Non-pigmented ciliary epithelial cell (primary cell): Measurements from ENCODE around the gene EPS8L3.
A peak's percentile ranks its signal among the peaks of the same experiment; 100 is the strongest.
"Not testable (repeated sequence)": the region's sequence is repeated elsewhere in the genome, so short reads cannot be mapped to it uniquely, and the experiment has no call there.

ENCODE experiments used
- DNase-seq: peaks from one replicate; pipeline ENCODE4 v3.0.0-alpha.2; 2010; ENCODE audit warnings: low read depth

The EPS8L3 gene

GRCh38 chr1:109763646-109764415, at the start of gene EPS8L3:
Gene EPS8L3 (minus strand): TSS chr1:109763923. CDS start chr1:109761749, 2,174 bp downstream.
- DNase-seq: no peak

GRCh38 chr1:109812691-109813393, 49.1 kb upstream of the EPS8L3 start:
- DNase-seq: no peak

GRCh38 chr1:109808703-109809102, 45.0 kb upstream of the EPS8L3 start:
- DNase-seq: no peak

GRCh38 chr1:109807822-109808680, 44.3 kb upstream of the EPS8L3 start:
- DNase-seq: no peak

GRCh38 chr1:109807402-109807801, 43.7 kb upstream of the EPS8L3 start:
- no peak for DNase-seq

GRCh38 chr1:109806733-109807400, 43.1 kb upstream of the EPS8L3 start:
- DNase-seq: no peak

GRCh38 chr1:109805486-109806165, 41.9 kb upstream of the EPS8L3 start:
- DNase-seq: no peak

GRCh38 chr1:109804660-109805059, 40.9 kb upstream of the EPS8L3 start:
- DNase-seq: no peak

- no peak for DNase-seq
These were observed 40.2 kb upstream of the EPS8L3 start for GRCh38 chr1:109803901-109804331.

GRCh38 chr1:109802901-109803561, 39.3 kb upstream of the EPS8L3 start:
- DNase-seq: no peak

- no peak for DNase-seq
These were observed 38.6 kb upstream of the EPS8L3 start for GRCh38 chr1:109802136-109802900.

GRCh38 chr1:109801791-109802135, 38.0 kb upstream of the EPS8L3 start:
- DNase-seq: no peak

GRCh38 chr1:109800291-109800690, 36.6 kb upstream of the EPS8L3 start:
- DNase-seq: no peak

GRCh38 chr1:109799445-109799844, 35.7 kb upstream of the EPS8L3 start:
- no peak for DNase-seq

- DNase-seq: not testable (repeated sequence)
These were observed 33.5 kb upstream of the EPS8L3 start for GRCh38 chr1:109797303-109797595.

GRCh38 chr1:109796484-109797302, 33.0 kb upstream of the EPS8L3 start:
- no peak for DNase-seq

GRCh38 chr1:109794319-109795132, 30.8 kb upstream of the EPS8L3 start:
- no peak for DNase-seq

GRCh38 chr1:109793486-109794318, 30.0 kb upstream of the EPS8L3 start:
- peak; percentile 65 for DNase-seq
